Astrocyte (in vitro differentiated cells and primary cell): ENCODE results near the gene ZSWIM8.

Source experiments
- EZH2 ChIP-seq: IDR thresholded peaks from 2 replicates; pipeline ENCODE4 v1.6.1; 2012; ENCODE audit warnings: mild to moderate bottlenecking, low read length, inconsistent platforms; ENCODE audit not compliant: insufficient read depth
- TF ChIP-seq, protein P1 (sequence below): IDR thresholded peaks from 2 replicates; pipeline ENCODE4 v1.5.1; 2011; ENCODE audit warnings: low read depth, mild to moderate bottlenecking, inconsistent platforms, low read length, moderate library complexity; ENCODE audit not compliant: insufficient read depth

DNA sequence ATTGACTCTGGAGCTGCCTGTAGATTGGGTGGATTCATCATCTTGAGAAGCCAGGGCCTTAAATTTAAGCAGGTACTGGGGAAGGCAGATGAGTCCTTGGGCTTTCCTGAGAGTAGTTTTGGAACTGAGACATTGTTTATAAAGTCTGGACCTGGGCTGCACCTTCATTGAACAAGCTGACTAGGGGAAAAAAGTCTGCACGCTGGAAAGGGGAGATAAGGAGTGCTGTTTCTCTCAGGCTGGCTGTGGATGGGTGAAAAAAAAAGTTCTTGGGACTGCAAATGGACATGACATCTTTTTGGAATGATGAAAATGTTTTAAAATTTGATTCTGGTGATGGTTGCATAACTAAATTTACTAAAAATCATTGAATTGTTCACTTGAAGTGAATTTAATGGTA, 29.2 kb upstream of the ZSWIM8 start:
- TF ChIP-seq, protein P1, sequence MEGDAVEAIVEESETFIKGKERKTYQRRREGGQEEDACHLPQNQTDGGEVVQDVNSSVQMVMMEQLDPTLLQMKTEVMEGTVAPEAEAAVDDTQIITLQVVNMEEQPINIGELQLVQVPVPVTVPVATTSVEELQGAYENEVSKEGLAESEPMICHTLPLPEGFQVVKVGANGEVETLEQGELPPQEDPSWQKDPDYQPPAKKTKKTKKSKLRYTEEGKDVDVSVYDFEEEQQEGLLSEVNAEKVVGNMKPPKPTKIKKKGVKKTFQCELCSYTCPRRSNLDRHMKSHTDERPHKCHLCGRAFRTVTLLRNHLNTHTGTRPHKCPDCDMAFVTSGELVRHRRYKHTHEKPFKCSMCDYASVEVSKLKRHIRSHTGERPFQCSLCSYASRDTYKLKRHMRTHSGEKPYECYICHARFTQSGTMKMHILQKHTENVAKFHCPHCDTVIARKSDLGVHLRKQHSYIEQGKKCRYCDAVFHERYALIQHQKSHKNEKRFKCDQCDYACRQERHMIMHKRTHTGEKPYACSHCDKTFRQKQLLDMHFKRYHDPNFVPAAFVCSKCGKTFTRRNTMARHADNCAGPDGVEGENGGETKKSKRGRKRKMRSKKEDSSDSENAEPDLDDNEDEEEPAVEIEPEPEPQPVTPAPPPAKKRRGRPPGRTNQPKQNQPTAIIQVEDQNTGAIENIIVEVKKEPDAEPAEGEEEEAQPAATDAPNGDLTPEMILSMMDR: no peak
- TF ChIP-seq EZH2: no peak
